NCI-H524 treated with DMSO at 0.1 percent for 48 hours (cell line): ENCODE measurements around the gene LONP1.

Experiments
- DNase-seq: peaks from one replicate; lab custom pipeline; 2025; lab: John Stamatoyannopoulos, UW

LONP1 gene

GRCh38 chr19:5679289-5680083 lies 40.5 kb downstream of the LONP1 start:
- no peak for DNase-seq

GRCh38 chr19:5678071-5678718 lies 41.8 kb downstream of the LONP1 start:
- no peak for DNase-seq

GRCh38 chr19:5677580-5677979 lies 42.4 kb downstream of the LONP1 start:
- no peak for DNase-seq

- DNase-seq: no peak
These were observed 42.8 kb downstream of the LONP1 start for GRCh38 chr19:5677136-5677535.

- DNase-seq: no peak
These were observed 43.2 kb downstream of the LONP1 start for GRCh38 chr19:5676772-5677105.

GRCh38 chr19:5676105-5676771 lies 43.7 kb downstream of the LONP1 start:
- no peak for DNase-seq

GRCh38 chr19:5674714-5675113 lies 45.2 kb downstream of the LONP1 start:
- no peak for DNase-seq

GRCh38 chr19:5673752-5674151 lies 46.2 kb downstream of the LONP1 start:
- no peak for DNase-seq

- no peak for DNase-seq
These were observed 47.1 kb downstream of the LONP1 start for GRCh38 chr19:5672708-5673459.

GRCh38 chr19:5671600-5671999 lies 48.3 kb downstream of the LONP1 start:
- DNase-seq: no peak

- DNase-seq: no peak
These were observed 50.7 kb downstream of the LONP1 start for GRCh38 chr19:5669212-5669611.

- no peak for DNase-seq
These were observed 52.1 kb downstream of the LONP1 start for GRCh38 chr19:5667751-5668271.

GRCh38 chr19:5666921-5667610 lies 52.9 kb downstream of the LONP1 start:
- DNase-seq: no peak

- DNase-seq: no peak
These were observed 54.0 kb downstream of the LONP1 start for GRCh38 chr19:5665781-5666513.

GRCh38 chr19:5664515-5664914 lies 55.4 kb downstream of the LONP1 start:
- no peak for DNase-seq

- DNase-seq: no peak
These were observed 56.0 kb downstream of the LONP1 start for GRCh38 chr19:5663904-5664303.

GRCh38 chr19:5661483-5661882 lies 58.5 kb downstream of the LONP1 start:
- DNase-seq: no peak

GRCh38 chr19:5655412-5655811 lies 64.5 kb downstream of the LONP1 start:
- no peak for DNase-seq

- no peak for DNase-seq
These were observed 65.0 kb downstream of the LONP1 start for GRCh38 chr19:5654931-5655330.

GRCh38 chr19:5652261-5652660 lies 67.7 kb downstream of the LONP1 start:
- no peak for DNase-seq

- DNase-seq: no peak
These were observed 68.6 kb downstream of the LONP1 start for GRCh38 chr19:5651361-5651760.
